ENCODE results near the gene ESYT3.

Gene ESYT3, protein sequence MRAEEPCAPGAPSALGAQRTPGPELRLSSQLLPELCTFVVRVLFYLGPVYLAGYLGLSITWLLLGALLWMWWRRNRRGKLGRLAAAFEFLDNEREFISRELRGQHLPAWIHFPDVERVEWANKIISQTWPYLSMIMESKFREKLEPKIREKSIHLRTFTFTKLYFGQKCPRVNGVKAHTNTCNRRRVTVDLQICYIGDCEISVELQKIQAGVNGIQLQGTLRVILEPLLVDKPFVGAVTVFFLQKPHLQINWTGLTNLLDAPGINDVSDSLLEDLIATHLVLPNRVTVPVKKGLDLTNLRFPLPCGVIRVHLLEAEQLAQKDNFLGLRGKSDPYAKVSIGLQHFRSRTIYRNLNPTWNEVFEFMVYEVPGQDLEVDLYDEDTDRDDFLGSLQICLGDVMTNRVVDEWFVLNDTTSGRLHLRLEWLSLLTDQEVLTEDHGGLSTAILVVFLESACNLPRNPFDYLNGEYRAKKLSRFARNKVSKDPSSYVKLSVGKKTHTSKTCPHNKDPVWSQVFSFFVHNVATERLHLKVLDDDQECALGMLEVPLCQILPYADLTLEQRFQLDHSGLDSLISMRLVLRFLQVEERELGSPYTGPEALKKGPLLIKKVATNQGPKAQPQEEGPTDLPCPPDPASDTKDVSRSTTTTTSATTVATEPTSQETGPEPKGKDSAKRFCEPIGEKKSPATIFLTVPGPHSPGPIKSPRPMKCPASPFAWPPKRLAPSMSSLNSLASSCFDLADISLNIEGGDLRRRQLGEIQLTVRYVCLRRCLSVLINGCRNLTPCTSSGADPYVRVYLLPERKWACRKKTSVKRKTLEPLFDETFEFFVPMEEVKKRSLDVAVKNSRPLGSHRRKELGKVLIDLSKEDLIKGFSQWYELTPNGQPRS

GRCh38 chr3:138434276-138434874 lies at the start of gene ESYT3:
Gene ESYT3 (plus strand): TSS chr3:138434616. CDS start chr3:138434799, 183 bp downstream.
- no peaks in the 10 kb centered on the region for H3K9me3 Mint-ChIP-seq
- H3K27me3 Mint-ChIP-seq (ENCODE audit: low read depth) = peaks cover 63% of the 10 kb centered on the region
- H3K36me3 Mint-ChIP-seq (ENCODE audit: low read depth) = no peaks in the 10 kb centered on the region
- H3K4me1 Mint-ChIP-seq (ENCODE audit: low read depth) = peaks cover 7% of the 10 kb centered on the region
- H3K27ac Mint-ChIP-seq = no peak within 1 kb of the TSS
- peak; percentile 55 for DNase-seq (ENCODE audit: low spot score)
- peak within 1 kb of the TSS; percentile 82 for H3K4me3 Mint-ChIP-seq

- Mint-ChIP-seq H3K4me3 (no peak overlapping the region), H3K9me3 (no peaks in the 10 kb centered on the region), H3K27me3 (ENCODE audit: low read depth) (no peaks in the 10 kb centered on the region), H3K4me1 (ENCODE audit: low read depth) (no peaks in the 10 kb centered on the region), H3K36me3 (ENCODE audit: low read depth) (no peaks in the 10 kb centered on the region), H3K27ac (no peak overlapping the region)
- no peak for DNase-seq (ENCODE audit: low spot score)
Observed at GRCh38 chr3:138384976-138385375, 49.4 kb upstream of the ESYT3 start.

- H3K4me3 Mint-ChIP-seq = no peak overlapping the region
- H3K36me3 Mint-ChIP-seq (ENCODE audit: low read depth) = no peaks in the 10 kb centered on the region
- H3K27ac Mint-ChIP-seq = no peak overlapping the region
- no peak for DNase-seq (ENCODE audit: low spot score)
- peaks cover 2% of the 10 kb centered on the region for H3K27me3 Mint-ChIP-seq (ENCODE audit: low read depth)
- no peaks in the 10 kb centered on the region for H3K9me3 Mint-ChIP-seq
- H3K4me1 Mint-ChIP-seq (ENCODE audit: low read depth) = no peaks in the 10 kb centered on the region
Observed at GRCh38 chr3:138389144-138389601, 45.2 kb upstream of the ESYT3 start.

DNA sequence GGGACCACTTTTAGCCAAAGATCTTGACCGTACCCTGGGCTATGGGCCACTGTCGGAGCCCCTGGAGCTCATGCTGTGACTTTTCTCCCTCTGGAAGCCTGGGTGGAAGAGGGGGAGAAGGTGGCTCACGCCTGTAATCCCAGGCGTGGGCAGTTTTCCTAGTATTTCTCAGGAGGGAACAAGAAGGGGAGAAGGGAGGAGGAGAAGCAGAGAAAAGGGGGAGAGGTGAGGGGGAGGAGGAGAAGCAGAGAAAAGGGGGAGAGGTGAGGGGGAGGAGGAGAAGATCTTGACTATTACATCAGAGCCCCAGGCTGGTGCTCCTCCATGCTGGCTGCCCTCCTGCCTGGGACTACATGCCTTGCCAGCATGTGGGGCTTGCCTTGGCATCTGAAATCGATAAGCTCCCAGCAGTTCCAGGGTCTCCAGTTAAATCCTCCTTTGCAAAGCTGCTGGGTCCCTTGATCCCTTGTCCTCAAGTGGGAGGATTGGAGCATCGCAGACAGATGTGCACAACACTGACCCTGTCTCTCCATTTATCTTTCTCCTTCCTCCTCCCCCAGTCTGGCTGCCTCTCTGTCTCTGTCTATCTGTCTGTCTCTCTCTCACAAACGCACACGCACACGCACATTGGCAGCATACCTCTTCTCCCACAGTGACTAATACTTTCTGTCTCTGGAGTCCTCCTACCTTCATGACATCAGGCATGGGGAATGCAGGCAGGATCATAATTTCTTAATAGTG lies 44.4 kb upstream of the ESYT3 start:
- H3K36me3 Mint-ChIP-seq (ENCODE audit: low read depth) = no peaks in the 10 kb centered on the region
- H3K9me3 Mint-ChIP-seq = no peaks in the 10 kb centered on the region
- no peak overlapping the region for H3K4me3 Mint-ChIP-seq
- H3K27me3 Mint-ChIP-seq (ENCODE audit: low read depth) = peaks cover 2% of the 10 kb centered on the region
- no peaks in the 10 kb centered on the region for H3K4me1 Mint-ChIP-seq (ENCODE audit: low read depth)
- DNase-seq (ENCODE audit: low spot score) = no peak
- no peak overlapping the region for H3K27ac Mint-ChIP-seq

GRCh38 chr3:138390582-138390932 lies 43.9 kb upstream of the ESYT3 start:
- H3K9me3 Mint-ChIP-seq = no peaks in the 10 kb centered on the region

DNA sequence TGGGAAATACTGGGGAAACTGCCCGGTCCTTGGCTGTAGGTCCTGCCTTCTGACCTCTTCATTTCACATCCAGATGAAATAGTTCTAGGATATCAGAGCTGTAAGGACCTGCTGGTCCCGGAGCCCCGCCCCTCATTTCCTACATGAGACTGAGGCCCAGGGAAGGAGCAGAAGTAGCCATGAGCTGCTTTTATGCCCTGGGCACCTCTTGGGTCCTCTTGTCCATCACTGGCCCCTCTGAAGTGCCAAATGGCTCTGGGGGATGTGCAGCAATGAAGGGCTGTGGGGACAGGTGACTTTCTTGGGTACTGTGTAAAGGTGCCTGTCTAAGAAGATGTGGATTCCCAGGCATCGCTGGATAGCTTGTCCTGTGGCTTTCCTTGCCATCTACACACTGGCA lies 40.3 kb upstream of the ESYT3 start:
- Mint-ChIP-seq H3K36me3 (ENCODE audit: low read depth) (no peaks in the 10 kb centered on the region), H3K27me3 (ENCODE audit: low read depth) (peaks cover 2% of the 10 kb centered on the region), H3K4me1 (ENCODE audit: low read depth) (no peaks in the 10 kb centered on the region), H3K9me3 (no peaks in the 10 kb centered on the region), H3K27ac (no peak overlapping the region), H3K4me3 (no peak overlapping the region)
- no peak for DNase-seq (ENCODE audit: low spot score)

More at GRCh38 chr3:138390582-138390932, 43.9 kb upstream of the ESYT3 start:
- Mint-ChIP-seq H3K4me3 (no peak overlapping the region), H3K36me3 (ENCODE audit: low read depth) (no peaks in the 10 kb centered on the region), H3K4me1 (ENCODE audit: low read depth) (no peaks in the 10 kb centered on the region), H3K27me3 (ENCODE audit: low read depth) (peaks cover 2% of the 10 kb centered on the region), H3K27ac (no peak overlapping the region)
- DNase-seq (ENCODE audit: low spot score) = no peak

DNA sequence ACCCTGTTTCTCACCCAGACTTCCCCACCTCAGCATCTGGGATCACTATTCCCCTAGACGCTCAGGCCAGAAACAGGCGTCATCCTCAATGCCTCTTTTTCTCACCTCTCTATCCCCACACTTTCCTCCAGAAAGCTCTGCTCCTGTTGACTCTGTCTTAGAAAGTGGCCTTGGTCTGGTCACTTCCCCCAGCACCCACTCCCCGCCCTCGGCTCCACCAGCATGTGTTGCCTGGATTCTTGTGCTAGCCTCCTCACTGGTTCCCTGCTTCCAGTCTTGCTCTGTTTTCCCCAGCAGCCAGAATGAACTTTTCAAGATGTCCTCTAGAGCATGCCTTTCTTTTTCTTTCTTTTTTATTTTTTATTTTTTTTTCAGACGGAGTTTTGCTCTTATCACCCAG lies 39.7 kb upstream of the ESYT3 start:
- Mint-ChIP-seq H3K27me3 (ENCODE audit: low read depth) (peaks cover 2% of the 10 kb centered on the region), H3K4me1 (ENCODE audit: low read depth) (no peaks in the 10 kb centered on the region), H3K9me3 (no peaks in the 10 kb centered on the region), H3K4me3 (no peak overlapping the region), H3K36me3 (ENCODE audit: low read depth) (no peaks in the 10 kb centered on the region), H3K27ac (no peak overlapping the region)
- DNase-seq (ENCODE audit: low spot score) = no peak

- H3K36me3 Mint-ChIP-seq (ENCODE audit: low read depth) = no peaks in the 10 kb centered on the region
- H3K27ac Mint-ChIP-seq = no peak overlapping the region
Observed at GRCh38 chr3:138395865-138396751, 38.3 kb upstream of the ESYT3 start.

DNA sequence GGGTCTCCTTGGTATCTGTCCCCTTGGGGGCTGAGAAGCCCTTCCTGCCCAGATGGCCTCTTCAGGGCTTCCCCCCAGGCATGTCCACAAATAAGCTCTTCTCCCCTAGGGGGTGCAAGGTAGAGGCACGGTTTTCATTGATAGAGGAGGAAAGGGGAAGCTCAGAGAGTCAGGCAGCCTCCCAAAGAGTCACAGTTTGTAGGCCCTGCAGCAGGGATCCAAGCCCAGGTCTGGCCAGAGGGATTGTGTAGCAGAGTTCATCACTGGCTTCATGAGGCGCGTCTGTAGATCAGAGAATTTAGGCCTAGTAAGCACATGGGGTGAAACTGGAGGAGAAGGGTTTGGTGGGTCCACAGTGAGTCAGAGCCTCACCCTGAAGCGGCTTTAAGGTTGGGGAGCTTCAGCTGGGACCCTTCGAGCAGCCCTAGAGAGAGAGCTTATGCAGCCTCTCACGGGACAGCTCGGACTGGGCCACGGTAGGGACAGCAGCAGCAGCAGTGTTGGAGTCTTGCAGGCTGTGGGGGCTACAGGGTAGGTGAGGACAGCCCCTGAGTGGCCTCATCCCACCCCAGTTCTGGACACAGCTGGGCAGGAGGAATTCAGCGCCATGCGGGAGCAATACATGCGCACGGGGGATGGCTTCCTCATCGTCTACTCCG lies 37.5 kb upstream of the ESYT3 start:
- H3K9me3 Mint-ChIP-seq = no peaks in the 10 kb centered on the region
- no peaks in the 10 kb centered on the region for H3K4me1 Mint-ChIP-seq (ENCODE audit: low read depth)
- peaks cover 2% of the 10 kb centered on the region for H3K27me3 Mint-ChIP-seq (ENCODE audit: low read depth)
- no peaks in the 10 kb centered on the region for H3K36me3 Mint-ChIP-seq (ENCODE audit: low read depth)
- no peak for DNase-seq (ENCODE audit: low spot score)
- no peak overlapping the region for H3K27ac Mint-ChIP-seq
- no peak overlapping the region for H3K4me3 Mint-ChIP-seq

More at GRCh38 chr3:138395865-138396751, 38.3 kb upstream of the ESYT3 start:
- DNase-seq (ENCODE audit: low spot score) = no peak
- no peaks in the 10 kb centered on the region for H3K4me1 Mint-ChIP-seq (ENCODE audit: low read depth)
- H3K27me3 Mint-ChIP-seq (ENCODE audit: low read depth) = peaks cover 2% of the 10 kb centered on the region
- H3K9me3 Mint-ChIP-seq = no peaks in the 10 kb centered on the region
- H3K4me3 Mint-ChIP-seq = no peak overlapping the region

- H3K4me3 Mint-ChIP-seq = no peak overlapping the region
- DNase-seq (ENCODE audit: low spot score) = no peak
- H3K27ac Mint-ChIP-seq = no peak overlapping the region
- H3K36me3 Mint-ChIP-seq (ENCODE audit: low read depth) = no peaks in the 10 kb centered on the region
- H3K9me3 Mint-ChIP-seq = no peaks in the 10 kb centered on the region
- H3K4me1 Mint-ChIP-seq (ENCODE audit: low read depth) = no peaks in the 10 kb centered on the region
- no peaks in the 10 kb centered on the region for H3K27me3 Mint-ChIP-seq (ENCODE audit: low read depth)
Observed at GRCh38 chr3:138397983-138398382, 36.4 kb upstream of the ESYT3 start.

GRCh38 chr3:138398791-138399575 lies 35.4 kb upstream of the ESYT3 start:
- no peaks in the 10 kb centered on the region for H3K9me3 Mint-ChIP-seq
- no peaks in the 10 kb centered on the region for H3K27me3 Mint-ChIP-seq (ENCODE audit: low read depth)
- no peak overlapping the region for H3K27ac Mint-ChIP-seq
- no peak for DNase-seq (ENCODE audit: low spot score)
- no peaks in the 10 kb centered on the region for H3K36me3 Mint-ChIP-seq (ENCODE audit: low read depth)
- H3K4me3 Mint-ChIP-seq = no peak overlapping the region
- no peaks in the 10 kb centered on the region for H3K4me1 Mint-ChIP-seq (ENCODE audit: low read depth)

DNA sequence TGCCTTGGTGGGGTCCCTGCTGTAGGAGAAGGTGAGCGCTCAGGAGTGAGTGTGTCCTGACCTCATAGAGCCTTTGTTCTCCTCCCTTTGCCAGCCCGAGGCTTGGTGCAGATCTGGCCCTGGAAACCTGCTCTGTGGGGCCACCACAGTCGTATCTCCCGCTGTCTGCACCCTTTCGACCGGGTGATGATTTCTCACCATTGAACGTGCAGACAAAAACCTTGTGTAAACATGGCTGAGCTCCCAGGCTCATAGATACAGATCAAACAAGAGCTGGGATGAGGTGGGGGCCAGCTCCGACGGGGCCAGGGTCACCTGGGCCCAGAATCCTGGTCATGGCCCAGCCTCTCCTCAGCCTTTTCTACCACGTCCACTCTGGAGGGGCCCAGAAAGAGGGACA lies 34.6 kb upstream of the ESYT3 start:
- no peaks in the 10 kb centered on the region for H3K4me1 Mint-ChIP-seq (ENCODE audit: low read depth)
- H3K27me3 Mint-ChIP-seq (ENCODE audit: low read depth) = peaks cover 3% of the 10 kb centered on the region
- no peak overlapping the region for H3K27ac Mint-ChIP-seq
- no peak for DNase-seq (ENCODE audit: low spot score)
- no peaks in the 10 kb centered on the region for H3K36me3 Mint-ChIP-seq (ENCODE audit: low read depth)
- no peaks in the 10 kb centered on the region for H3K9me3 Mint-ChIP-seq
- no peak overlapping the region for H3K4me3 Mint-ChIP-seq
